GM18505 (cell line): ENCODE results near the gene ZIC4.

ENCODE experiments used
- ATAC-seq: cut with Tn5 transposase; IDR thresholded peaks from one replicate; pipeline ENCODE4 v1.9.1; 2021; ENCODE audit not compliant: unreplicated experiment
- POLR2A ChIP-seq: IDR thresholded peaks from 4 replicates; pipeline ENCODE4 v1.6.1; 2011; ENCODE audit warnings: borderline replicate concordance; ENCODE audit not compliant: insufficient read depth, insufficient read length; ENCODE audit errors: extremely low read depth

Gene ZIC4

DNA sequence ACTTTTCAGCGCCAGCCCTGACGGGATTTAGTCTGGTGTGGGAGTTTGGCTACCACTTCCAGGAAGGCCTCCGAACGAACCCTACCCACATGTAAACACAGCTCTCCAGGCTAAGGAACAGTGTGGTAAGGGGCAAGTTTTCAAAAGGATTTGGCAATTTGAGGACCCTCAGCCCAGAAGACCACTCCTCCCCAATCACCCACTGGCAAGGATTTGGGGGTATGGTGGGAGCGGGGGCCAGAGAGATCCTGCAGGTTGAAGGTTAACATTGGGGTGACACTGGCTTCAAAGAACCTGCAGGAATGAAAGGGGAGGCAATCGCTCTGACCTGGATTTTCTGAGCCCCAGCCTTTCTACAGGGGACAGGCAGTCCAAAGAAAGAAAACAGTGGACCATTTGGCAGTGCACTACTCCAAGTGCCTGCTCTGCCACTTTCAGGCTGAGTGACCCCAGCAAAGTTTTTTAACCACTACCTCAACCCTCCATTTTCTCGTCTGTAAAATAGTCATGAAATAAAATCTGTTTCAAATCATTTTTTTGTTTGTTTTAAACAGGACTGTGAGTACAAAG, 34.5 kb downstream of the ZIC4 start:
- no peak for TF ChIP-seq POLR2A
- no peak for ATAC-seq

DNA sequence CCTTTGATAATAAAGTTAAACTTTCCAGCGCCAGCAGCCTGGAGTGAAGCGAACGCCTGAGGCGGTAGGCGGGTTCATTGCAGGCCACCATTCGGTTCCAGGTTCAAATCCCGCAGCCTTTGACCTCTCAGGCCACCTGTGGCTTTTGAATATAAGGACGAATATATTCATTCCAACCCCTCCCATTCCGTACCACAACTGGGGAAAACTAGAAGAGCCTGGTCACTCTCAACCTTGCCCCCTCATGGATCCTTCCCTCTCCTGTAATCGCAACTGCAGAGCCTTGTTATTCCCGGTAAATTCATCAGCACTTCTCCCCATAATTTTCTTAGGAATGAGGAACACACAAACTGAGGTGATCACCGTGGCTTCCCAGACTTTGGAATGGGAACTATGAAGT, 35.2 kb downstream of the ZIC4 start:
- TF ChIP-seq POLR2A, result no peak
- no peak for ATAC-seq

DNA sequence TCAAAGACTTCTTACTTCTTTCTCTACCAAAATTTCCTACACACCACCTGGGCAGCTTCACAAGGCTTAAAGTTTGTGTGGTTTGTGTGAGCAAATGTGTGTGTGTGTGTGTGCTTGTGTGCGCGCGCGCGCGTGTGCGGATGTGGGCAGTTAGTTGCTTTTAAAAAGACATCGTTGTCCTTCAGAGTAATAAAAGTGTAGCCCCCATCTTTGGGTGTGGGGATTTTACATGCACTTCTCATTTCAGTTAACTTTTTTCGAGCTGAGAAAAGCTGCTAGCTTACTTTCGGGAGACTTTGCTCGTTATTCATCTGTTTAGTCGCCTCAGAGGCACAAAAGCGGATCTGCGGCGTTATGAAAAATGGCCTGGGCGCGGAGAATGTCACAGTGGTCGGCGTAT, 36.0 kb downstream of the ZIC4 start:
- no peak for ATAC-seq
- no peak for TF ChIP-seq POLR2A

DNA sequence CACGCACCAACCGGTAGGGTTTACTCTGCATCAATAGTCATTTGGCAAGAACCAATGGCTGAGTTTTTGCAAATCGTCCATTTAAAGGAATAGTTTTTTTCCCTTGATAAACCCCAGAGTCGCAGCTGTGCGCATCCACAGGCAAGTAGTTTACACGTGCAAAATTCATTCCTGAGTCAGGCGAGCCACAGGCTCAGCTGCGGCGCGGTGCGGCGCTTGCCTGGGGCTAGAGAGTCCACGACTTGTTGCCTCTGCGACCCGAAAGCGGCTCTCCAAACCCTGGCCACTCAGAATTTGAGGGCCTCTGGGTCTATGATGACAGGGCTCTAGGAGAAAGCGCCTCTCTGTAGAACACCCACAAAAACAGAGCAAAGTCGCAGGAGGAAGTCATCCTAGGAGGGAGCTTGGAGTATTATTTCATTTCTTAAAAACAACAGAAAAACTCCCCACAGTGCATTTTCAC, 36.7 kb downstream of the ZIC4 start:
- no peak for TF ChIP-seq POLR2A
- no peak for ATAC-seq

DNA sequence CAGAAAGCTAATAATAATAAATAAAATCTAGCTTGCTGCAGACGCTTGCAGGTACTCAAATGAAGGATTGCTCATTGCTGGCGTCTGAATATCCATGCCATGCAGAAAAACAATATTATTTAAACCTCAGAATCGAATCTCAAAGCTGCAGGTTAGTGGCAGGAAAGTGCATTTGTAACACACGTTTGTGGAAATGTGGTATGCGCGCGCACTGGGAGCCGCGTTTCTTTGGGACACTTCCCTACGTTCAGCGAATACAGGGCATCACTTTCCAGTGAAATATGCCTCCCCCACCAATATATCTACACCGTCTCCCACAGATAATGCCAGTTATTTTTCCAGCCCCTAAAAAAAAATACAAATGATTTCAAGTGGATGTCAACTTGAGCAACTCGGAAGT, 37.1 kb downstream of the ZIC4 start:
- TF ChIP-seq POLR2A, result no peak
- no peak for ATAC-seq

DNA sequence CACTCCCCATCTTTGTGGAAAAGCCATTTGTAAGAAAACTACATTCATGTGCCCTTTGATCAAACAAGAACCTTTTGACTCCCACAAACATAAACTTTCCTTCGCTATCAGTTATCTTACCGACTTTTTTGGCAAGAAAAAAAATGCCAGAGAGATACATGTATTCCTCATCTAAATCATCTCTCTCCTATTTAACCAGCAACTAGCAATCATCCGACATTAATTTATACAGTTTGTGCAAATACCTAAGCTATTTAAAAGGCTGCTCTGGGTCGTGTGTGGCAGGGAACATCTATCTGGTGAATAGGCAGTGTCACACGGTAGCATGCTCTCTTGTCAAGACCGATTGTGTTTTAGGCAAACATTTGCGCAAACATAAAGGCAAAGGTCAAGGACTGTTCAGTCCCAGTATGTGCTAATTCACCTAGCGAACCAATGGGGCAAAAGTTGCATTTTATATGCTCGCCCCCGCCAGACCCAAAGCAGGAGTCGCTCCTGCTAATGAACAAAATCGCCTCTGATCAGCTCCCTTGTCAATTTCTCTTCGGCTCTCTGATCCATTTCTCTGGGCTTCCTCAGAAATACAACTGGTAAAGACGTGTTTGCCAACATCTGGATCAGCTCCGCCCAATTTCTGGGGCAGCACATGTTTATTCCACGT, 37.7 kb downstream of the ZIC4 start:
- TF ChIP-seq POLR2A, result no peak
- ATAC-seq, result no peak

DNA sequence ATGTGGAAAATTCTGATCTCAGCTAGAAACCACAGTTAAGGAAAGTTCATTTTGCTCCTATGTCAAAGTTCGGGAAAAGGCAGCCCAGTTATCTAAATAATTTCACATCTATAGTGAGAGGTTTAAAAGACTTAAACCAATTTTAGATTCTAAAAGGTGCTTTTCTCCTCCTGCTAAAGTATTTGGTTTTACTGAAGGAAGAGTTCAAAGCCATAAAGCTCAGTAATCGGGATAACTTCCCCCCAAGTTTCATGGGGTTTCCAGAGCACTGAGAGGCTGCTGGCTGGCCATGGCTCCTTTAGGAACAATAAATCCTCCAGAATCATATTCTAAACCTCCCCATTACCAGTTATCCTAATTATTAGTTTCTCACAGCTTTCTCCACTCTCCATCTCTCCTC, 38.2 kb downstream of the ZIC4 start:
- no peak for ATAC-seq
- no peak for TF ChIP-seq POLR2A

DNA sequence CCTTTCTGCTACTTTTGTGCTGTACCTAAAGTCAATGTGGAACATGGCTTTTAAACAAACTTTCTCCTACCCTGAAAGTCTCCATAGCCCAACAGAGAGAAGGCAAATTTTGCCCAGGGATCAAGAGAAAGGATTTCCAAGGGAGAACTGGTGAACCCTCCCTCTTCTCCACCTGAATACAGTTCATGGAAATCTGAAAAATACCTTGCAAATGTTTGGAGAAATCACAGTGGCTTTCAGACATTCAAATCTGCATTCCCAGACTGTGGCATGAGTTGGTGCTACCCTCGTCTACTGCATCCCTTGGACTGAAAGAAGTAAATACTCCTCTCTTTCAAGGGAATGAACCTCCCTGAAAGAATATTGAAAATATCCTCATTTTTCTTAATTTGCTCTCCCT, 38.7 kb downstream of the ZIC4 start:
- ATAC-seq, result no peak

DNA sequence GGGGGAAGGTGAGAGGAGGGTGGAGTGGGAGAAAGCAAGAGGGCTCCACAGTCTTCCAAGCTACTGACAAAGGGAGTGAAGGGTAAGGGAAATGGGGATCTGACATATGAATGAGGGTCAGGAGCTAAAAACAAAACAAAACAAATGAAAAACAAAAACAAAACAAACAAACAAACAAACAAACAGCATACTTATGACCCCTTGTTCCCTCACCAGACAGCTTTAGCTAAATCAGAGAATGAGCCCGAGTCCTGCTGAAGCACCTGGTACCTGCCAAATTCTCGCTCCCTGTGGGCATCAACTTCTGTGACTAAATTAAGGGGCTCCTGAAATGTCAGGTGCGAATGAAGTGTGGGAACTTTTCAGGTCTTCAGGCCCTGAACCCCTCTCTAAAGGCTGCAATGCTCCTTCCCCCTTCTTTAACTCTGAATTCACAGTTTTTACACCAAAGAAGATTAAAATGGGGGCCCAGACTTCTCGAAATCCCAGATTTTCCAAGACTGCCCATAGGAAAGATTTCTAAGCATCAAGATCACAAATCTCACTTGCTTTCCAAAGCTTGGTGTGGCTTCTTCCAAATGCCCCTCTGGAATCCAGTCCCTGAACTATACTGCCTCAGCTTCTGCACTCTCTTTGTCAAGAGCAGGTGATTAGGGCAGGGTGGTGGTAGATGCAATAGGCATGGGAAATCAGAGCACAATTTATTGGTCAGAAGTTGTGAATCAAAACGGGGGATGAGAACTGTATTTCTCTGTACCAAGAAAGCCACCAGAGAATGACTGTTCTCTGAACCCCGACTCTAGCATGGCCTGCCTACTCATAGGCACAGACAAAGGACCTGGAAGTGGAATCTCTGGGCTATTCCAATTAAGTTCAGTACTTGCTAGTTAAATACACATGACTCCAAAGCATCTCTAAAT, 40.9 kb downstream of the ZIC4 start:
- no peak for ATAC-seq
- TF ChIP-seq POLR2A, result no peak

More for the DNA sequence above, 38.7 kb downstream of the ZIC4 start:
- no peak for TF ChIP-seq POLR2A

DNA sequence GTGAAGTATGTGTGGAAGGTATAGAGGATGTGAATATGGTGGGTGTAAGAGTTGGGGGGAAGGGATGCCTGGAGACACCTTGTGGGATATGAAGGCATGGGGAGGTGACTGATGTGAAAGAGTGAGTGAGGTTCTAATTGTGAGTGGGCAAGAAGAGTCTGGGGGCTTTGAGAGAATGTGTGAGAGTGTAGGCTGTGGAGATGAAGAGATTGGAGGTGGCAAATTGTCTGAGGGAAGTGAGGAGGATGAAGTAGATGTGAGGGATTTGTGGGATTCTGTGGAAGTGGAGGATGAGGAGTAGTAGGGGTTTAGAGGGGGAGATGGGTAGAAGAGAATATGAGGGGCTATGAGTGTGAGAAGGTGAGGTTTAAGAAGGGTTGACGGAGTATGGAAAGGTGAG, 41.6 kb downstream of the ZIC4 start:
- ATAC-seq, result no peak
- TF ChIP-seq POLR2A, result no peak

DNA sequence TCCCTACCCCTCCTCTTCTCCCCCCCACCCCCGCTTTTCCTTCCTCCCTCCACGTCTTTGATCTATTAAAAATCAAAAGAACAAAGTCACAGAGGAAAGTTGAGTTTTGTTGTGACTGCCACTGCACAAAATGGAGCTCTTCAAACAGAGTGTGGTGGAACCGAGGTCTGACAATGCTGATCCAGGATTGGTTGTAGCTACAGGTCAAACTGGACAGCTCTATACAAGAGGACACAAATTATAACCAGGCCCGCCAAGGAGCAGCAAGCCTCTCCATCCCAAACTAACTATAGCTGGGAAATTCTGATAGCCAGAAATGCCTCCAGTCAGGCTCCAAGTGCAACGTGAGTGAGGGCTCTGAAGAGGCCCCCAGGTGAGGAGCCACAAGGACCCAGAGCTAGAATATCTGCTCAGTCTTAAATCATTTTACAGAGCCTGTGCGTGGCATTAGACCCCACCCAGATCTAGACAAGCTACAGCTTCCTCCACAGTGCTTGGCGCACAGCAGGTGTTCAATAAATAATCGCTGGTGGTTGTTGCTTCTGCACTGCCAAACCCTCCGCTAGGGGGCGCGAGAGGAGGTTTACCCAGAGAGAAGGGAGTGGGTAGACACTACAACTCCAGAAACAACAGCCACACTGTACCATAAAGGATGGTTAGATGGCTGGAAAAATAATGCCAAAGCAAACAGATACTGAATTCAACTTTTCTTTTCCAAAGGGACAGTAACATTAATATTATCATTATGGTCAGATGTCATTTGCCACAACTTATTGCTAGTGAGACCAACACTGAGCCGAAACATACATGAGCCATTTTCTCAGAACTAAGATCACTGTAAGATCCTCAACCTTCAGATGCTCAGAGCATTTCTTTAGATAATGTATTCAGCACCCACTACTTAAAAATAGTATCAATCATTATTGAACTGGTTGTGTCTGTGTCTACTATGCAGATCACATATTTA, 44.6 kb downstream of the ZIC4 start:
- ATAC-seq, result no peak
- TF ChIP-seq POLR2A, result no peak

DNA sequence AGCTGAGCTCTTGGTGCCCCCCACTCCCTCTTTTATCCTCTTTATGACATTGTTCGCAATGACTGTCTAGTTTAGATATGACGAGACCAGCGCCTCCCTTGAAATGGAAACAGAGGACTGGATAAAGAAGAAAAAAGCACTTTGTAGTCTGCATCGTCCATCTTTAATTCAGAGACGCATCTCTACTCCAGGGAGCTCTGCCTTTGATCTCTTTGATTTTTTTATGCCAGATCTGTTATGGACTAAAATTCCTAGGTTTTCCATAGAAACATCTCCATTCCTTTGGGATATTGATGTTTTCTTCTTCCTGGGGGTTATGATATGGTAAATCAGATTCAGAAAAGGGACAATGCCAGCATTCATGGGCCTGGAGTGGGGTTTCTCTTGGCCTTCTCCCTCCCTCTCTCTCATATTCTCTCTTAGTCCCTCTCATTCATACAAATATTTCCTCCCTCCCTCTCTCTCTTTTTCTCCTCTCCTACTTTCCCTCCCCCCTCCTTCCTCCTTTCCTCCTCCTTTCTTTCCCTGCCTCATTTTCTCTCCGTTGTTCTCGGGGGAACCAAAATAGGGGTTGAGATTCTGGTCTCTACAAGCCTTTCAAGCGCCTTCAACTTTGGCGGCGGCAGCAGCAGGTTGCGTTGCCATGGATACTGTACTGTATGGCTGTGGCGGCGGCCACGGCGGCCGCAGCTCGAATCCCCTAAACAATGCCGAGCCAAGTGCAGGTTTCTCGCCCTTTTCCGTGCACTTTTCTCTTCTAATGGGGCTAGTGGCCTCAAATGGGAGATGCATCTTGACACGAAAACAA, 45.5 kb downstream of the ZIC4 start:
- TF ChIP-seq POLR2A, result no peak
- ATAC-seq, result no peak

DNA sequence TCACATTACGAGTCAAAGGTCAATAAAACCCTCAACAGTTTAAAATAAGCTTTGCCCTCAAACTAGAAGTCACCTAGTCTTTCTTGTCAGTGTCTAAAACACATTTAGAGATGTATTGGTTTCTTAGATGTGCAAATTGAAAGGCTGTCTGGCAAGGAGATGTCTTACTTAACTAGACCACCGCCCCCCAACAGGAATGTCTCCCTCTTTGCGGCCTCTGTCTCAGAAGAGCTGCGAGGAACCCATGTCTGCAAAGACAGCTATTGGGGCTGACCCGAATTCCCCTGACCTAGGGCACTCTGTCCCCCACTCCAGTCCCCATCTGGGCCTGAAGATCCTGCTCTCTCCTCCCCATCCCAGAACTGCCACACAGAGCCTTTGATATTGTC, 46.3 kb downstream of the ZIC4 start:
- TF ChIP-seq POLR2A, result no peak
- ATAC-seq, result no peak
